GM18508 (cell line): Measurements from ENCODE around the gene YARS1.
"Not testable (repeated sequence)": the region's sequence is repeated elsewhere in the genome, so short reads cannot be mapped to it uniquely, and the experiment has no call there.

Experiments
- ATAC-seq: cut with Tn5 transposase; IDR thresholded peaks from one replicate; pipeline ENCODE4 v1.9.1; 2021; ENCODE audit warnings: moderate number of reproducible peaks; ENCODE audit not compliant: insufficient read depth, unreplicated experiment

The YARS1 gene

DNA sequence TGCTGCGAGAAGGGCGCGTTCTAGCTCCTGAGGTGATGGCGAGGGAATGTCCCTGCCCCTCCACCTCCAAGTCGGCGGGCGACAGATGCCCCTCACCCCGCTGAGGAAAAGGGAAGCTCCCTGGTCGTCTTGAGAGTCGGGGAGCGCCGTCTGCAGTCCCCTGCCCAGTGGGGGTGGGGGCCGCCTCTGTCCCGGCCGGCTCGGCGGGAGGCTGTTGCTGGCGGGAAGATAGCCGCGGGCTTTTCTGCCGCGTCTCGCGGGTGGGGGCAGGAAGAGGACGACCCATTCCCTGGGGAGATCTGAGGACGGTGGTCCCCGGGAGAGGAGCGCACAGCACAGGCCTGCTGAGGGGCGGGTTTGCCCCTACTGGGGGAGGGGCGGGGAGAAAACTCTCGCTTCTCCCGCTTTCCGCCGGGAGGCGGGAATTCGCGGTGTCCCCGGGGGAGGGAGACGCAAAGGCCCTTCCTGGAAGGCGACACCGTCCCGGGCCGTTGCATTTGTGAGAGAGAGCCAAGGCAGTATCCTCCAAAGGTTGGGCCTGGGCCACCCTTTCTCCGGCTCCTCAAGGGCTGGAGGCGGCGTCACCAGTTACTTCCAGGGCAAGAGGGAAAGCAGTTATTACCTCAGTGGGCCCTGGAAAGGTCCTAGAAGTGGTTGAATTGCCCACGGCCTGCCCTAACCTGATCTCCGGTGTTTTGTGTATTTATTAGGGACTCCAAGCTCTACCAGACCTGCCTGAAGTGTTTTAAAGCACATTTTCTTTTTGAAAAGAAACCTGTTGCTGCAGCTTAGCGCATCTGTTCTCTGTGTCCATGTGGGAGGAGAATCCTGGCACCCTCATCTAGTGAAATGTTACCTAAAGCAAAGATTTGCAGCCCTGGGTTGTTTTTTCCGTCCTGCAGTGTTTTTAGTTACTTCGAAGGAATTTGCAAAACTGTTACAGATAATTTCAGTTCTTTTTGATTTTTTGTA lies 943 bp upstream of the YARS1 start:
- ATAC-seq = no peak

DNA sequence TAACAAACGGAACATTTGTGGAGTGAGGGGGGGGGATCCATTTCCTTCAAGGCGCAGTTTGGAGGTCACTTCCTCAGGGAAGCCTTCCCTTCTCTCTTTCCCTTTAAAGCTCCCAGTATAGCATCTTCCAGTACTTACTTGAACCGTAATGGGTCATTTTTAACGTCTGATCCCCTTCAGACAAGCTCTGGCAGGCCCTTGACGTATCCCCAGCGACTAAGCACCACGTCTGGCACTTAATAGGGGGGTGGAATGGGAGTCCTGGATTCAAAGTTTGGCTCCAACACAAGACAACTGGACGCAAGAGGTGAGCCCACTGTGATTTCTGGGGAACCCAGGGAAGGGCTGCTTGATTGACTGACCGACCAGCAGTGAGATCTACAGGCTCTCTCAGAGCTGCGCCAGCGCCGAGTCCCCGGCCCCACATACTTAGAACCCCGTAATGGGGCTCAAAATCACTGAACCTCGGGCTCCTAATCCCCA lies 441 bp downstream of the YARS1 start:
- no peak for ATAC-seq

DNA sequence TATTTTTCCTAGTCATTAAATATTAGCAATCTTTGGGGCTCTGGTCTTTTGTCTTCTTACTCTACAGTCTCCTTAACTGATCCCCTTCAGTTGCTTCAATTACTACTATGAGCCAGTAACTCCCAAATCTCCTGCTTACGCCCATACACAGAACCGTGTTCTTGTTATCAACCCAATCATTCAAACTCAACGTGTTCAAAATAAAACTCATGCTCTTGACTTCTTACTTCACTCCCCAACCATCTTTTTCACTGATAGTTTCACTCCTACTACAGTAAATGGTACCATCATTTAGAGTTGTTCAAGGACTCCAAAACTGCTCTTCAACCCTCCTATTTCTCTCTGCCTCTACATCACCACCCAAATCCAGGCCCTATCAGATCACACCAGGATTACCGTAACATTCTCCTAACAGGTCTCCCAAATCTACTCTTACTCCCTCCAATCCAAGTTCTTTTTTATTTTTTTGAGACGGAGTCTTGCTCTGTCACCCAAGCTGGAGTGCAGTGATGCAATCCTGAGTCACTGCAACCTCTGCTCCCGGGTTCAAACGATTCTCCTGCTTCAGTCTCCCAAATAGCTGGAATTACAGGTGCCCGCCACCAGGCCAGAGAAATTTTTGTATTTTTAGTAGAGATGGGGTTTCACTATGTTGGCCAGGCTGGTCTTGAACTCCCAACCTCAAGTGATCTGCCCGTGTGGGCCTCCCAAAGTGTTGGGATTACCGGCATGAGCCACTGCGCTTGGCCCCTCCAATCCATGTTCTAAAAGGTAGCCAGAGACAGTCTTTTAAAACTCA lies 3.0 kb downstream of the YARS1 start:
- no peak for ATAC-seq

DNA sequence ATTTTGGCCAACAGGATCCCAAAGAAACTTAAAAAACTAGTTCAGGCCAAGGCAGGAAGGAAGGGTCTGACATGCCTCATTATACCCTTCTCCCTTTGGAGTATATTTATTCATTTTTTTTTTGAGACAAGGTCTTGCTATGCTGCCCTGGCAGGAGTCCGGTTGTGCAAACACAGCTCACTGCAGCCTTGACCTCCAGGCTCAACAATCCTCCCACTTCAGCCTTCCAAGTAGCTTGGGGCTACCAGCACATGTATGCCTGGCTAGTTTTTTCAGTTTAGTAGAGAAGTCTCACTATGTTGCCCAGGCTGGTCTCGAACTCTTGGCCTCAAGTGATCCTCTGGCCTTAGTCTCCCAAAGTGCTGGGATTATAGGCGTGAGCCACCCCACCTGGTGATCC lies 5.2 kb downstream of the YARS1 start:
- no peak for ATAC-seq

DNA sequence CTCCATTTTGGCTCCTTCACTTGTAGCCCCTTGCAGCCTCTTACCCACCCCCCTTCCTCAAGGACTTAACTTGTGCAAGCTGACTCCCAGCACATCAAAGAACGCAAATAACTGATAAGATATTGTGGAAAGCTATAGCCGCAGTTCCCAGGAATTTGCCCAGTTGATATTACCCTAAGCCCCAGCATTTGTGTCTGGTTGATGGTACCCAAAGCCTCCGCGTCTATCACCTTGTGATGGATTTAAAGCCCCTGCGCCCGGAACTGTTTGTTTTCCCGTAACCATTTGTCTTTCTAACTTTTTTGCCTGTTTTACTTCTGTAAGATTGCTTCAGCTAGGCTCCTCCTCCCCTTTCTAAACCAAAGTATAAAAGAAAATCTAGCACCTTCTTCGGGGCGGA lies 5.9 kb downstream of the YARS1 start:
- ATAC-seq = no peak

DNA sequence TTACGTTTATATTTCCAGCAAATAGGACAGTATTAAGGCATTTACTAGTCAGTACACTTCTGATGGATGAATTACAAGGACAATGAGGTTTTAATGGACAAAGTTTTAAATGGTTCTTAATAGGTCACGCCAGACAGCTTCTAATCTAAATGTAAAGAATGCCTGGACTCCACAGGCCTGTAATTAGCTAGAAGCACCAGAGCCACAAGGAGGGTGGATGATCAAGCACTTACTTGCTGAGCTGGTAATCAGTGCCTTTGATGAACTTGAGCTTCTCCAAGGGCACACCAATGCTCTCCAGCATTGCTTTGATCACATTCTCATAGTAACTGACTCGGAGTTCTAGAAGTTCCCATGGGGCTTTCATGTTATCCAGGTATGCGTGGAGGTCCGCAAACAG lies 6.8 kb downstream of the YARS1 start:
- no peak for ATAC-seq

DNA sequence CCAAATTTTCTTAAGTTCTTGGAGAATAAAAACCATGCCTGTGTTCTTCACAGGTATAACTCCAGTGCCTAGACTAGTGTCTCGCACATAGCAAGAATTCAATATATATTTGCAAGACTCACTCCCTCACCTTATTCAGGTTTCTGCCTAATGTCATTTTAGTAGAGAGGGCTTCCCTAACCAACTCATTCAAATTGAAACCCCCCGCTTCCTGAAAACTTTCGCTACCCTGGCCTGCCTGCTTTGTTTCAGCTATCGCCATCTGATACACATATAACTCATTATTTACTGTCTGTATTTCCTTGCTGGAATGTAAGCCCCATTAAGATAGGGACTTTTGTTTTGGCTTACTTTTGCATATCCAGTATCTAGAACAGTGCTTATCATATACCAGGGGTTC lies 8.6 kb downstream of the YARS1 start:
- no peak for ATAC-seq

DNA sequence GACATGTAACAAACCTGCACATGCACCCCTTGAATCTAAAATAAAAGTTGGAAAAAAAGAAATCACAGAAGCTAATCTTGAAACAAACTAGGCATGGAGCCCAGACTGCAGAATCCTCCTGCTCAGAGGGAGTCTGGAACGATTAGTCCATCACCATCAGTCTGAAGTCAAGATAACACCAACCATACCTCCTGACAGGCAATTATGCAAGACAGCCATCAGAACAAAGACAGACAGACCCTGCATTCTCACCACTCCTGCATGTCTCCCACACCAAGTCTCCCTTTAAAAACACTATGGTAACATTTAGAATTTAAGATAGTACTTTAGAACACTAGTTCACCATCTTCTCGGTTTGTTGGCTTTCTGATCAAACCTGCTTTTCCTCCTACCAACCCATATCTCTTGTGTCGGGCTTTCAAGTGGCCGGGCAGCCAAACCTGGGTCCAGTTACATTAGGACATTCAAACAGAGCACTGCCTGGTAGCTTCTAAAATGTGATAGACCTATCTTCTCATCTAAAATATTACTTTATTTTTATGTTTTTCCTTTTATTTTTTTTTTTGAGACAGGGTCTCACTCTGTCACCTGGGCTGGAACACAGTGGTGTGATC lies 10.1 kb downstream of the YARS1 start:
- ATAC-seq = no peak

DNA sequence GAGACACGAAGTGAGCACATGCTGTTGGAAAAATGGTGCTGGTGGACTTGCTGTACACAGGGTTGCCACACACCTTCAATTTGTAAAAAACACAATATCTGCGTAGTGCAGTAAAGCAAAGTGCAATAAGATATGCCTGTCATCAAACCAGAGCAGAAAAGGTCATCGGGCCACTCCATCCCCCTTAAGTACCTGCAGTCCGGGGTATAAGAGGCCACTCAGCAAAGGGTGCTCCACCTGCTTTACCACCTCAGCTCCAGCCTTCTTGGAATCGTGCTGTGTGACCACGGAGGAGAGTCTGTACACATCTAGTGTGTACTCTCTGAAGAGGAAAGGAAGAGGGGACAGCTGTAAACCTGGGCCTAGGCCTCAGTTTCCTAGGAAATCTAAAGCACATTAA lies 10.9 kb downstream of the YARS1 start:
- no peak for ATAC-seq

DNA sequence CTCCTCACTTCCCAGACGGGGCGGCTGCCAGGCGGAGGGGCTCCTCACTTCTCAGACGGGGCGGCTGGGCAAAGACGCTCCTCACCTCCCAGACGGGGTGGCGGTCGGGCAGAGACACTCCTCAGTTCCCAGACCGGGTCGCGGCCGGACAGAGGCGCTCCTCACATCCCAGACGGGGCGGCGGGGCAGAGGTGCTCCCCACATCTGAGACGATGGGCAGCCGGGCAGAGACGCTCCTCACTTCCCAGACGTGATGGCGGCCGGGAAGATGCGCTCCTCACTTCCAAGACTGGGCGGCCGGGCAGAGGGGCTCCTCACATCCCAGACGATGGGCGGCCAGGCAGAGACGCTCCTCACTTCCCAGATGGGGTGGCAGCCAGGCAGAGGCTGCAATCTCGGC lies 12.7 kb downstream of the YARS1 start:
- ATAC-seq = not testable (repeated sequence)

DNA sequence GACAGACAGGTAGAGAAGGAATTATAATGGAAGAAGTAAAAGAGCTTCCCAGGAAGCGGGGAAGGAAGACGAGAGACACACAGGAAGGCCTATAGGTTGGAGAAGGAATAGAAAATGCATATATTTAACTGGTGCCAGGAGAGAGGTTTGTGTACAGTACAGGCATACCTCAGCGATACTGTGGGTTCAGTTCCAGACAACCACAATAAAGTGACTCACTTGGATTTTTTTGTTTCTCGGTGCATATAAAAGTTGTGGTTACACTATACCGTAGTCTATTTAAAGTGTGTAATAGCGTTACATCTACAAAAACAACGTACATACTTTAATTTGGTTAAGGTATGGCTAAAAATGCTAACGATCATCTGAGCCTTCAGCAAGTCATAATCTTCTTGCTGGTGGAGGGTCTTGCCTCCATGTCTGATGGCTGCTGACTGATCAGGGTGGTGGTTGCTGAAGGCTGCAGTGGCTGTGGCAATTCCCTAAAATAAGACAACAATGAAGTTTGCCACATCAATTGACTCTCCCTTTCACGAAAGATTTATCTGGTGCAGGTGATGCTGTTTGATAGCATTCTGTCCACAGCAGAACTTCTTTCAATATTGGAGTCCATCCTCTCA lies 16.0 kb downstream of the YARS1 start:
- ATAC-seq = no peak

DNA sequence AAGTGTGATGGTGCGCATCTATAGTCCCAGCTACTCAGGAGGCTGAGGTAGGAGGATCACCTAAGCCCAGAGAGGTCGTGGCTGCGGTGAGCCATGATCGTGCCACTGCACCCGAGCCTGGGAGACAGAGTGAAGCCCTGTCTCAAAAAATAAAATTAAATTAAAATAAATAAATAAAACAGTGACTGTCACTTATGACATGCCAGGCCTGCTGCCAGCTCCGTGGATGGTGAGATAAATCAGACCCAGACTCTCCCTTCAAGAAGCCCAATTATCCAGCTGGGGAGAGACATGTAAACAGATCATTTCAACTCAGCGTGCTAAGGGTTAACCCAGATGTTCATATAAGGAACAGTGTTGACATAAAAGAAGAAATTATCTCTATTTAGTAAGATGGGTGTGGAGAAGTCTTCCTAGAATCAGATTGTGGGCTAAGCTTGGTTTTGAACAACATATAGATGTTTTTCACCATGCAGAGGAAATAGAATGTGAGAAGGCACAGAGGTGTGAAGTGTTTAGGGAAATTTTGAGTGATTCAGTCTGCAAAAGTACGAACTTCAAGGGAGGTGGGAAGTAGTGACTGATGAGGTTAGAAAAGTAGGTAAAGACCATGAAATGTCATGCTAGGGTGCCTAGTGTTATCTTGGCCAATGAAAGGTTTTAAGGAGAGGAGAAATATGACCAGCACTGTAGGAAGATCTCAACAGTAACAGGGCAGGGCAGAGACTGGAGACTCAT lies 18.3 kb downstream of the YARS1 start:
- no peak for ATAC-seq

DNA sequence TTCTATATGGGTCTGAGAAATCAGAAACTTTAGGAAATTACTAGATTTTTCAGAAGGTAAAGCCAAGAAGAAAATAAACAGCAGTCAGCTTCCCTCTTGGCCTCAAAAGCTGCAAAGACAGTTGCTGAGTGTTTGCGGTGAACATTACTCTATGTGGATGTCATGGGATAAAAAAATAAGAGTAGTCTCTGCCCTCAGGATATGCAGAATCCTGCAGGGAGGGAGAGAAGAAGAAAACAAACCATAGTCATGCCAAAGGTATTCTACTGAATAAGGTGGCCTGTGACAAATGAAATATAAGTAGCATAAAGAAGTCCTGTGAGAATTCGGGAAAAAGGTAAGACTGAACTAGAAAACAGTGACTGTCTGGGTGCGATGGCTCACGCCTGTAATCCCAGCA lies 19.0 kb downstream of the YARS1 start:
- ATAC-seq = no peak

DNA sequence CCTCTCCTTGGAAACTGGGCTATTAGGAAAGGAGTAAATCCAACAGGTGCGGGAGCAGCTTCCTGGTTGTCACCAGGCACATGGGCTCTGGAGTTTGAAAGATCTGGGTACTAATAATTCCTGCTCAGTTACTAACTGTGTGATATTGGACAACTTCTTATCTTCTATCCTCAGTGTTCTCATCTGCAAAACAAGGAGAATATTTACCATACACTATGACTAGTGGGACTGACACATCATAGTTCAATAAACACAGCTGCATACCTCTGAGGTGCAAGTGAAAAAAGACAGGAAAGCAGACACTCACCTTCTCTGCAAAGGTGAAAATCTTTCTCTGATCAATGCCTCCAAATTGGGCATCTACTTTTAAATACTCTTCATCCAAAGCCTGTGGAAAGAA lies 19.7 kb downstream of the YARS1 start:
- no peak for ATAC-seq

DNA sequence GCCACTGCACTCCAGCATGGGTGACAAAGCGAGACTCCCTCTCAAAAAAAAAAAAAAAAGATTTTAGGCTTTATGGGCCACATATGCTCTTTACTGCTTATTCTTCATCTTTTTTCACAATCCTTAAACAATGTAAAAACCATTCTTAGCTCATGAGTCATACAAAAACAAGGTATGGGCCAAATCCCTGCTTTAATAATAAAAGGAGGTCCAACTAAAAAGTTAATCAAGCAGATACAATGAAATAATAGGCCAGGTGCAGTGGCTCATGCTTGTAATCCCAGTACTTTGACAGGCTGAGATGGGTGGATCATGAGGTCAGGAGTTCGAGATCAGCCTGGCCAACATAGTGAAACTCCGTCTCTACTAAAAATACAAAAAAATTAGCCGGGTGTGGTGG lies 21.4 kb downstream of the YARS1 start:
- not testable (repeated sequence) for ATAC-seq

DNA sequence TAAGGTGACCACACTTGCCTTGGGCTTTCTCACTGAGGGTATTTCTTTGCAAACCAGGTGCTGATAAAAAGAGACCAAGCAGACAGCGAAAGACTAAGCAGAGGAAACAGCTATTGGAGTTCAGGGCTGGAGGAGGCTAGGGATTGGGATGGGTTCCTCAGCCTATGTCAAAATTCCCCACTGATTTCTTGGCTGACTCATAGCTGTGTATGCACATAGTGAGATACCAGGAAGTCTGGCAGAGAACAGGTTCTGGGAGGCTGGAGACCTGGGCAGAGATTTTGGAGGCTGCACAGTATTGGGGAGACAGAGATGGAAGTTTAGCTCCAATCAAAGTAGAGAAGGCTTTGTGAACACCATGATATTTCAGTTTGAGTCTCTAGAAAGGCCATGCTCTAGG lies 25.3 kb downstream of the YARS1 start:
- ATAC-seq = no peak

DNA sequence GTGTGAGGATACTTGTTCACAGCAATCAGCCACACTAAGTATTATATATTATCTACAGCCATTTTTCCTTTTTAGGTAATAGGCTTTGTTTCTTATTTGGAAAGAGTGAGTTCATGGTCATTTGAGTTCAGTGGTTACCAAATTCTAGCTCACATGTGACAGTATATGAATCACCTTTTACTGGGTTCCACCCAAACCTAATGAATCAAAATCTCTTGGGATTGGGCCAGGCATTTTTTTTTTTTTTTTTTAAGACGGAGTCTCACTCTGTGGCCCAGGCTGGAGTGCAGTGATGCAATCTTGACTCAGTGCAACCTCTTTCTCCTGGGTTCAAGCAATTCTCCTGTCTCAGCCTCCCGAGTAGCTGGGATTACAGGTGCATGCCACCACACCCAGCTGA lies 27.8 kb downstream of the YARS1 start:
- ATAC-seq = not testable (repeated sequence)

DNA sequence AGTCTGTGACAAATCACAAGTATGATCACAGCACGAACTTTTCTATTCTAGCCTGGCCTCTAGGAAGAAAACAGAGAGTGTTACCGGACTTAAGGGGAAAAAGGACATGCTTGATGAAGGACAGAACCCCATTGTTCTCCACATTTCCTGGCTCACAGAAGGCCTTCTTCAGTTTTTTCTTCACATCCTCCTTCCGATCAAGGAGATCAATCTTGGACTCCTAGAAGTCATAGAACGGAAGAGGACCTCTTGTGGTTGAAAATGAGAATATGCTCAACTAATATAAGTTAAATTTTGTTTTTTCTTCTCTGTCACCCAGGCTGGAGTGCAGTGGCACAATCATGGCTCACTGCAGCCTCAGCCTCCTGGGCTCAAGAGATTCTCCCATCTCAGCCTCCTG lies 30.3 kb downstream of the YARS1 start:
- ATAC-seq = no peak

DNA sequence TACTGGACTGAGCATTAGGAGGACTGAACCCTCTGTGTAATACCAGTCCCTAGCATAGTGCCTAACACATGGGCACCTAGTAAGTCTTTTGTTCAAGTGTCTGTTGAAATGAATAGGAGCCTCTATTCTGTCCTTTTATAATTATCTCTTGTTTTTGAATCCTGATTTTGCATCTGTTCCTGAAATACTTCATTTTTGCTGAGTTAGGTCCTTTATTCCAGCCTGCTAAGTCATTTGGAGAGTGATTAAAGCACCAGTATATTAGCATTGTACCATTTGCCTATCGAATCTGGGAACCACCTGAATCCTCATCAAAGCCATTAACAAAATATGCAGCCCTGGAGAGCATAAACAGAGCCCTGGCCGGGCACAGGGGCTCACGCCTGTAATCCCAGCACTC lies 32.3 kb downstream of the YARS1 start:
- no peak for ATAC-seq

DNA sequence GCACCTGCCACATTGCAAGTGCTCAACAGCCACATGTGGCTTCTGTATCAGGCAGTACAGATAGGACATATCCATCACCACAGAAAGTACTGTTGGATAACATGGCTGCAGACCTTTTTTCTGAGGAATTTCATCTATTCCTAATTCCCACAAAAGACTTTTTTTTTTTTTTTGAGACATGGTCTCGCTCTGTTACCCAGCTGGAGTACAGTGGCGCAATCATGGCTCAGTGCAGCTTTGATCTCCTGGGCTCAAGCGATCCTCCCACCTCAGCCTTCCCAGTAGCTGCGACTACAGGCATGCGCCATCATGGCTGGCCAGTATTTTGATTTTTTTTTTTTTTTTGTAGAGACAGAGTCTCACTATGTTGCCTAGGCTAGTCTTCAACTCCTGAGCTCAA lies 33.3 kb downstream of the YARS1 start:
- ATAC-seq = no peak
